Cardiac septum (tissue), 1 donor: ENCODE measurements around the gene PCDHGB5. TPM values are rescaled to one million over a fixed set of nuclear protein-coding genes. Genes with fewer than 3 reads are reported as not detected.
"Not testable (repeated sequence)": the region's sequence is repeated elsewhere in the genome, so short reads cannot be mapped to it uniquely, and the experiment has no call there.

Source experiments
- DNase-seq: peaks from one replicate; pipeline ENCODE4 v3.0.0-alpha.2; 2020; ENCODE audit warnings: low spot score
- intact Hi-C: fragments of 100-400 bp; cut with DNase I; formaldehyde crosslinking; loops from one replicate; pipeline ENCODE4 v1.14.0; 2022
- long read RNA-seq: library from polyadenylated mRNA; unstranded; transcript quantifications from one replicate; pipeline ENCODE4 v2.0.0, GENCODE V29; 2021
- total RNA-seq: library from RNA; stranded (reverse); fragmentation: NEBNext Ultra II Directional; extraction: Animal tissue kit (Norgen Biotek cat#: 25700); gene quantifications from one replicate; pipeline ENCODE4 v1.2.1, GENCODE V29; 2021
- donor health status: DM: no; HTN: no; CAD: no.

The PCDHGB5 gene
- total RNA-seq: 13.9 TPM
- long read RNA-seq, full-length matches to known transcripts: 2 of 2 reads
- long read RNA-seq, partial matches to known transcripts: 0 of 2 reads
- long read RNA-seq, other reads (novel, unspliced or antisense): 0 of 2 reads

DNA sequence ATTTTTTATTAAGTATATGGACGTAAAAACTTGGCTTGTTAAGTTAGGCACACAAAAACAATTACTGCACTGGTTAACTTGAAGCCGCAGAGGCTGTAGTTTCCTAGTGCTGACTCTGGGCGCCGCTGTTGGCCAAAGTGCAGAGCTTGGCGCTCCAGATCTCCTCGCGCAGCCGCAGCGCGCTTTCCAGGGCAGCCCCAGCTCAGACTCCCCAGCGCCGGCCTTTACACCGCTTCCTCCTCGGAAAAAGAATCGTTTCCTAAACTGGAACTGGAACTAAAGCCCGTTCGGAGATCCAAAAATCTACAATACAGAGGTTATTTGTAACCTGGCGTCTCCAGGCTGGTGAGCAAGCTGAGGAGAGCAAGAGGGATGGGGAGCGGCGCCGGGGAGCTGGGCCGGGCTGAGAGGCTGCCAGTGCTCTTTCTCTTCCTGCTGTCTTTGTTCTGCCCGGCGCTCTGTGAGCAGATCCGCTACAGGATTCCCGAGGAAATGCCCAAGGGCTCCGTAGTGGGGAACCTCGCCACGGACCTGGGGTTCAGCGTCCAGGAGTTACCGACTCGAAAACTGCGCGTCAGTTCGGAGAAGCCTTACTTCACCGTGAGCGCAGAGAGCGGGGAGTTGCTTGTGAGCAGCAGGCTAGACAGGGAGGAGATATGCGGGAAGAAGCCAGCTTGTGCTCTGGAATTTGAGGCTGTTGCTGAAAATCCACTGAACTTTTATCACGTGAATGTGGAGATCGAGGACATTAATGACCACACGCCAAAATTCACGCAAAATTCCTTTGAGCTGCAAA is at the start of gene PCDHGB5:
Gene PCDHGB5 (plus strand): TSS at position 192 of the 796 bp plus-strand sequence. CDS start 181 bp downstream, at position 373.
- DNase-seq, intact Hi-C loops: not testable (repeated sequence)

DNA sequence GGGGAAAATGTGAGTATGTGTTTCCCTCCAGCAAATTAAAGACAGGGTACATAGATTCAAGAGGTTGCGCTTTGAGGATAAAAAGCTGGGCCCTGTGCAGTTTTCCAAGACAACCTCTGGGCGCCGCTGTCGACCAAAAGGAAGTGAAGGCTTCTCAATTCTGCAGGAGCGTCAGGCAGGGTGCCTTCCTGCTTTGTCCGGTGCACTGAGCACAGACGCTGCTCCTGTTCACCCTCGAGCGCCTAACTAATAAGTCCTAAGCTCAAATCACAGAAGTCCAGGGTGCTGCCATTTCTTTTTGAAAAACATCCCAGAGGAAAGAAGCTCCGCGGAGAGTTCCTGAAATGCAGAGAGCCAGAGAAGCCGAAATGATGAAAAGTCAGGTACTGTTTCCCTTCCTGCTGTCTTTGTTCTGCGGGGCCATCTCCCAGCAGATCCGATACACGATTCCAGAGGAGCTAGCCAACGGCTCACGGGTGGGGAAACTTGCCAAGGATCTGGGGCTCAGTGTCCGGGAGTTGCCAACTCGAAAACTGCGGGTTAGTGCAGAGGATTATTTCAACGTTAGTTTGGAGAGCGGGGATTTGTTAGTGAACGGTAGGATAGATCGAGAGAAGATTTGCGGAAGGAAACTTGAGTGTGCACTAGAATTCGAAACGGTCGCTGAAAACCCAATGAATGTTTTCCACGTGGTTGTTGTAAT is 47.7 kb upstream of the PCDHGB5 start, which contains the start of gene PCDHGB1:
Gene PCDHGB1 (plus strand): TSS at position 183 of the 703 bp plus-strand sequence. CDS start 162 bp downstream, at position 345.
- intact Hi-C loops: no loop called here
- no peak for DNase-seq

GRCh38 chr5:141351591-141351990 is 46.2 kb upstream of the PCDHGB5 start:
- no peak for DNase-seq
- intact Hi-C loops: no loop called here

DNA sequence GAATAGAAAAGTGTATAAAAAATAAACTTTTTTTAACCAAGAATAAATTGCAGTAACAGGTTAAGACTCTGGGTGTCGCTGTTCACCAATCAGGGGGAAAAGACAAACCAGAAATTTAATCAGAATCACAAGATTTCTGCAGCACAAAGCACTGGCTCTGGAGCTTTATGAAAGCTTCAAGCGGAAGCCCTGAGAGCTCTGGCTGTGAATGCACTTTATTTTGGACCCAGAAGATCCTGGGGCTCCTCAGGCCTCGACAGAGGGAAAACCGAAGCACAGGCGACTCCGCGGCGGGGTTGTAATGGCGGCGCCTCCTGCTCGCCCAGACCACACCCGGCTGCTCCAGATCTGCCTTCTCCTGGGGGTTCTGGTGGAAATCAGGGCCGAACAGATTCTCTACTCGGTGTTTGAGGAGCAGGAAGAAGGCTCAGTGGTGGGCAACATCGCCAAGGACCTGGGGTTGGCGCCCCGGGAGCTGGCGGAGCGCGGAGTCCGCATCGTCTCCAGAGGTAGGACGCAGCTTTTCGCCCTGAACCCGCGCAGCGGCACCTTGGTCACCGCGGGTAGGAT is 42.8 kb upstream of the PCDHGB5 start, which contains the start of gene PCDHGA4:
Gene PCDHGA4 (plus strand): TSS at position 122 of the 570 bp plus-strand sequence. CDS start 87 bp downstream, at position 209.
- DNase-seq: no peak
- intact Hi-C loops: loop anchor here (5.0 kb wide), 1 partner anchor 47 kb away; the partner anchor contains the start of gene PCDHGA9

GRCh38 chr5:141355641-141356040 is 42.1 kb upstream of the PCDHGB5 start:
- no peak for DNase-seq
- intact Hi-C loops: loop anchor here (5.0 kb wide), 1 partner anchor 47 kb away; the partner anchor contains the start of gene PCDHGA9

DNA sequence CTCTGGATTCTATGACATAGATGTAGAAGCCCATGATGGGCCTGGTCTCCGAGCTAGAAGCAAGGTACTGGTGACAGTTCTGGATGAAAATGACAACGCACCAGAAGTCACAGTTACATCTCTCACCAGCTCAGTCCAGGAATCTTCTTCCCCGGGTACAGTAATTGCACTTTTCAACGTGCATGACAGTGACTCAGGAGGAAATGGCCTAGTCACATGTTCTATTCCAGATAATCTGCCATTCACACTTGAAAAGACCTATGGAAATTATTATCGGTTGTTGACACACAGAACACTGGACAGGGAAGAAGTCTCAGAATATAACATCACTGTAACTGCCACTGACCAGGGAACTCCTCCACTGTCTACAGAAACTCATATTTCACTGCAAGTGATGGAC is 41.6 kb upstream of the PCDHGB5 start:
- intact Hi-C loops: loop anchor here (5.0 kb wide), 1 partner anchor 46 kb away; the partner anchor contains the start of gene PCDHGA9
- DNase-seq: no peak

DNA sequence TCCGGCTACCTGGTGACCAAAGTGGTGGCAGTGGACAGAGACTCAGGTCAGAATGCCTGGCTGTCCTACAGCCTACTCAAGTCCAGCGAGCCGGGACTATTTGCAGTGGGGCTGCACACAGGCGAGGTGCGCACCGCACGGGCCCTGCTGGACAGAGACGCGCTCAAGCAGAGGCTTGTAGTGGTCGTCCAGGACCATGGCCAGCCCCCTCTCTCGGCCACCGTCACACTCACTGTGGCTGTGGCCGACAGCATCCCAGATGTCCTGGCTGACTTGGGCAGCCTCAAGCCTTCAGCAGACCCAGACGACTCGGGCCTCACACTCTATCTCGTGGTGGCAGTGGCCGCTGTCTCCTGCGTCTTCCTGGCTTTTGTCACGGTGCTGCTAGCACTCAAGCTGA is 40.8 kb upstream of the PCDHGB5 start:
- intact Hi-C loops: loop anchor here (5.0 kb wide), 1 partner anchor 45 kb away; the partner anchor contains the start of gene PCDHGA9
- peak; percentile 71 for DNase-seq

DNA sequence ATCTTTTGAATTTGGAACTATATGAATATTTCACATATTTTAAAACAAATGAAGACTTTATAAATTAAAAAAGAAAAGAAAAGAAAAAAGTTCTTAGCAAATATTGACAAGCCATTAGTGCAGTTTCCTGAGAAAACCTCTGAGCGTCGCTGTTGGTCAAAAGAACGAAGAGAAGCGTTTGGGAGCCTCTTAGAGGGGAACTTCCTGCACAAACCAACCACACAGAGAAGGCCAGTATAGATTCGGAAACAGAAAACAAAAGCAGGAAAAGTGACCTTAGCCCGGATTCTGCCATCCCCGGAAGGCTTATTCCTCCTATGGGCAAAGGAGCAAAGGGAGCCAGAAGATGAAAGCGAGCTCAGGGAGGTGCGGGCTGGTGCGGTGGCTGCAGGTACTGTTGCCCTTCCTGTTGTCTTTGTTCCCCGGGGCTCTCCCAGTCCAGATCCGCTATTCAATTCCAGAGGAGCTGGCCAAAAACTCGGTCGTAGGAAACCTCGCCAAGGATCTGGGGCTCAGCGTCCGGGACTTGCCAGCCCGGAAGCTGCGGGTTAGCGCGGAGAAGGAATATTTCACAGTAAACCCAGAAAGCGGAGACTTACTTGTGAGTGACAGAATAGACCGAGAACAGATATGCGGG is 37.8 kb upstream of the PCDHGB5 start, which contains the start of gene PCDHGB2:
Gene PCDHGB2 (plus strand): TSS at position 205 of the 637 bp plus-strand sequence. CDS start 142 bp downstream, at position 347.
- intact Hi-C loops: loop anchor here (5.0 kb wide), 1 partner anchor 42 kb away; the partner anchor contains the start of gene PCDHGA9
- DNase-seq: peak; percentile 49

DNA sequence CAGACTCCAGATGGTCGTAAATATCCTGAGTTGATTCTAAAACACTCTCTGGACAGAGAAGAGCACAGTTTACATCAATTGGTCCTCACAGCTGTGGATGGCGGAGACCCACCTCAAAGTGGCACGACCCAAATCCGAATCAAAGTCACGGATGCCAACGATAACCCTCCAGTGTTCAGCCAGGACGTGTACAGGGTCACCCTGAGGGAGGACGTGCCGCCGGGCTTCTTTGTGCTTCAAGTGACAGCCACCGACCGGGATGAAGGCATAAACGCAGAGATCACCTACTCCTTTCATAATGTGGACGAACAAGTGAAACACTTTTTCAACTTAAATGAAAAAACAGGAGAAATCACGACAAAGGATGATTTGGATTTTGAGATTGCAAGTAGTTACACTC is 37.1 kb upstream of the PCDHGB5 start:
- intact Hi-C loops: no loop called here
- no peak for DNase-seq

GRCh38 chr5:141362719-141363118 is 35.0 kb upstream of the PCDHGB5 start:
- no peak for DNase-seq
- intact Hi-C loops: no loop called here

GRCh38 chr5:141363952-141364660 is 33.6 kb upstream of the PCDHGB5 start, which contains the start of gene PCDHGA5:
PCDHGA5 (plus strand) TSS chr5:141364162; CDS start chr5:141364331, 169 bp downstream.
- DNase-seq: peak; percentile 49
- intact Hi-C loops: no loop called here

DNA sequence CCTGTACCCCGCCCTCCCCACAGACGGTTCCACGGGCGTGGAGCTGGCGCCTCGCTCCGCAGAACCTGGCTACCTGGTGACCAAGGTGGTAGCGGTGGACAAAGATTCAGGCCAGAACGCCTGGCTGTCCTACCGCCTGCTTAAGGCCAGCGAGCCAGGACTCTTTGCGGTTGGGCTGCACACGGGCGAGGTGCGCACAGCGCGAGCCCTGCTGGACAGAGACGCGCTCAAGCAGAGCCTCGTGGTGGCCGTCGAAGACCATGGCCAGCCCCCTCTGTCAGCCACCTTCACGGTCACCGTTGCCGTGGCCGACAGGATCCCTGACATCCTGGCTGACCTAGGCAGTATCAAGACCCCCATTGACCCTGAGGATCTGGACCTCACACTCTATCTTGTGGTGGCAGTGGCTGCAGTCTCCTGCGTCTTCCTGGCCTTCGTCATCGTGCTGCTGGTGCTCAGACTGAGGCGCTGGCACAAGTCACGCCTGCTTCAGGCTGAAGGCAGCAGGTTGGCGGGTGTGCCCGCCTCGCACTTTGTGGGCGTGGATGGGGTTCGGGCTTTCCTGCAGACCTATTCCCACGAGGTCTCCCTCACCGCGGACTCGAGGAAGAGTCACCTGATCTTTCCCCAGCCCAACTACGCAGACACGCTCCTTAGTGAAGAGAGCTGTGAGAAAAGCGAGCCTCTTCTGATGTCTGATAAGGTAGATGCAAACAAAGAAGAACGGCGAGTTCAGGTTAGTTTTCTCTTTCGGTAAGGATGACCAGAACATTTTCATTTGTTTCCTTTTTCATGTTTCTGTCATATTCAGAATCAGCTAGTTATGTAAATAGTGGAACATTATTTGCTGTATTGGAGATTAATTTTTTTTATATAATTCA is 31.5 kb upstream of the PCDHGB5 start:
- no peak for DNase-seq

DNA sequence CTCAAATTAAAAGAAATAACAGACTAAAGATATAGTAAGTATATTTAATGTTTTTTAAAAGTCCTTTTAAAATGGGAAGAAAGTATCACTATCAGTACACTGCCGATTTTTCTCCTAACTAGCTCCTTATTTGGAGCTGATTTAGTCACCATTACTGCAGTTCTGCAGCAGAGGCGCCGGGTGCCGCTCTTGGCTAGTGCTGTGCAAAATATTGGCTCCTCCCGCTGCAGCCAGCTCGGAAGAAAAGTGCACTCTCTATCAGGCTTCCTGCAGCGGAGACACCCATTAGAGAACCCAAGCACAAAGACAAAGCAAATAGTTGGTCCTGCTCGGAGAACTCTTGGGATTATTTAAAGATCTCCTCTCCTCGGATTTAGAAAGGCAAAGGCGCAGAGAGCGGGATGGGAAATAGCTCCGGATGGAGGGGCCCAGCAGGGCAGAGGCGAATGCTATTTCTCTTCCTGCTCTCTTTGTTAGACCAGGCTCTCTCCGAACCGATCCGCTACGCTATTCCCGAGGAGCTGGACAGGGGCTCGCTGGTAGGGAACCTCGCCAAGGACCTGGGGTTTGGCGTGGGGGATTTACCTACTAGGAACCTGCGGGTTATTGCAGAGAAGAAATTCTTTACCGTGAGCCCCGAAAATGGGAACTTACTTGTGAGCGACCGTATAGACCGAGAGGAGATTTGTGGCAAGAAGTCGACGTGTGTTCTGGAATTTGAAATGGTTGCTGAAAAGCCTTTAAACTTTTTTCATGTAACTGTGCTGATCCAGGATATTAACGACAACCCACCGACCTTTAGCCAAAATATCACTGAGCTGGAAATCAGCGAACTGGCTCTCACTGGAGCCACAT is 27.5 kb upstream of the PCDHGB5 start, which contains the start of gene PCDHGB3:
Gene PCDHGB3 (plus strand): TSS at position 249 of the 855 bp plus-strand sequence. CDS start 153 bp downstream, at position 402.
- intact Hi-C loops: loop anchor here (2.0 kb wide), 1 partner anchor 21 kb away; no protein-coding TSS in a partner anchor
- peak; percentile 74 for DNase-seq

More for the DNA sequence above, 31.5 kb upstream of the PCDHGB5 start:
- intact Hi-C loops: no loop called here

GRCh38 chr5:141371572-141372475 is 25.9 kb upstream of the PCDHGB5 start:
- DNase-seq: no peak
- intact Hi-C loops: loop anchor here (2.0 kb wide), 1 partner anchor 19 kb away; no protein-coding TSS in a partner anchor
